H1 (cell line): ENCODE results near the gene AFG1L. TPM values are rescaled to one million over a fixed set of nuclear protein-coding genes. Genes with fewer than 3 reads are reported as not detected.

Source experiments
- CTCF ChIA-PET: fragments of 300-600 bp; sonication (Branson Sonifier 250); formaldehyde crosslinking; loops from one replicate; lab custom pipeline; 2021; ENCODE audit not compliant: partially characterized antibody; lab: Charles Lee
- POLR2A ChIA-PET: fragments of 300-600 bp; sonication (Branson Sonifier 250); formaldehyde crosslinking; loops from one replicate; lab custom pipeline; 2021; ENCODE audit warnings: inconsistent platforms; ENCODE audit not compliant: partially characterized antibody; lab: Charles Lee
- DNase-seq, 2 experiments: peaks; one replicate each; pipeline versions ENCODE4 v3.0.0 to v3.0.0-alpha.2; 2010 to 2022; ENCODE audit warnings: low spot score in 2 of 2, low read depth in 1 of 2, mixed read lengths in 1 of 2
- FAIRE-seq: peaks from 2 replicates; lab custom pipeline; 2011; peaks lifted over from hg19 to GRCh38; lab: Jason Lieb, UNC
- H2AFZ ChIP-seq: 2 replicates; pipeline ENCODE4 v1.8.1; 2012; ENCODE audit warnings: low read length, inconsistent platforms
- H2AK5ac ChIP-seq: 2 replicates; pipeline ENCODE4 v1.6.1; 2013; ENCODE audit warnings: low read depth, low read length
- H2BK120ac ChIP-seq: replicated peaks from 2 replicates; pipeline ENCODE3; 2013; ENCODE audit warnings: low read depth, low read length, inconsistent platforms
- H2BK12ac ChIP-seq: 2 replicates; pipeline ENCODE4 v1.6.1; 2013; ENCODE audit warnings: low read depth, low read length
- H2BK15ac ChIP-seq: 2 replicates; pipeline ENCODE4 v1.6.1; 2013; ENCODE audit warnings: low read length
- H2BK20ac ChIP-seq: 2 replicates; pipeline ENCODE4 v1.6.1; 2013; ENCODE audit warnings: low read length
- H2BK5ac ChIP-seq: 2 replicates; pipeline ENCODE4 v1.6.1; 2013; ENCODE audit warnings: low read depth, low read length
- H3K14ac ChIP-seq: 2 replicates; pipeline ENCODE4 v1.6.1; 2013; ENCODE audit warnings: inconsistent platforms; ENCODE audit not compliant: insufficient read length
- H3K18ac ChIP-seq: 2 replicates; pipeline ENCODE4 v1.6.1; 2013; ENCODE audit warnings: low read length; ENCODE audit errors: extremely low read depth
- H3K23ac ChIP-seq: 2 replicates; pipeline ENCODE4 v1.6.1; 2013; ENCODE audit warnings: inconsistent platforms; ENCODE audit not compliant: insufficient read length
- H3K23me2 ChIP-seq: 2 replicates; pipeline ENCODE4 v1.6.1; 2013; ENCODE audit warnings: low read depth, low read length
- H3K27ac ChIP-seq: 2 replicates; pipeline ENCODE4 v1.6.1; 2011; ENCODE audit warnings: low read depth, low read length, inconsistent platforms
- H3K27me3 ChIP-seq, 4 experiments: replicated peaks in 1 of 4; 1 replicate in 1 of 4; 2 replicates in 3 of 4; pipeline versions ENCODE4 v1.6.1 to v1.8.1; 2011 to 2013; ENCODE audit warnings: low read length in 3 of 4, mild to moderate bottlenecking in 3 of 4, inconsistent platforms in 2 of 4, mixed read lengths in 2 of 4, moderate library complexity in 1 of 4; ENCODE audit not compliant: control insufficient read depth in 3 of 4, insufficient read depth in 3 of 4; ENCODE audit errors: extremely low read depth in 1 of 4
- H3K36me3 ChIP-seq, 4 experiments: 2 replicates each; pipeline versions ENCODE4 v1.6.1 to v1.8.1; 2011 to 2013; ENCODE audit warnings: mild to moderate bottlenecking in 4 of 4, low read length in 3 of 4, moderate library complexity in 2 of 4, control low read depth in 1 of 4, inconsistent platforms in 1 of 4; ENCODE audit not compliant: insufficient read depth in 4 of 4, control insufficient read depth in 2 of 4
- H3K4ac ChIP-seq: replicated peaks from 2 replicates; pipeline ENCODE3; 2013; ENCODE audit warnings: low read length, low read depth, mixed read lengths, inconsistent platforms; ENCODE audit not compliant: insufficient read length
- H3K4me1 ChIP-seq, 4 experiments: replicated peaks in 1 of 4; 1 replicate in 1 of 4; 2 replicates in 3 of 4; pipeline versions ENCODE4 v1.6.1 to v1.8.1; 2011 to 2013; ENCODE audit warnings: low read length in 3 of 4, inconsistent platforms in 2 of 4, mixed read lengths in 1 of 4; ENCODE audit not compliant: insufficient read depth in 4 of 4, control insufficient read depth in 3 of 4
- H3K4me2 ChIP-seq, 2 experiments: 2 replicates each; pipeline versions ENCODE4 v1.6.1 to v1.8.1; 2011 to 2013; ENCODE audit warnings: low read depth in 2 of 2, low read length in 2 of 2, control low read depth in 1 of 2, inconsistent platforms in 1 of 2, mild to moderate bottlenecking in 1 of 2; ENCODE audit not compliant: insufficient read depth in 1 of 2
- H3K4me3 ChIP-seq, 4 experiments: fragments of 200-600, 300-600 bp in 1 of 4; sonication (generic), shearing (Covaris generic), sonication (Bioruptor Twin) in 1 of 4; 2 replicates each; pipeline versions ENCODE4 v1.5.1 to v1.8.1; 2011 to 2016; ENCODE audit warnings: low read length in 4 of 4, low read depth in 3 of 4, control low read depth in 2 of 4, inconsistent platforms in 2 of 4, mild to moderate bottlenecking in 2 of 4, mixed read lengths in 1 of 4, moderate library complexity in 1 of 4; ENCODE audit not compliant: insufficient read depth in 2 of 4; ENCODE audit errors: extremely low read depth in 1 of 4
- H3K56ac ChIP-seq: replicated peaks from 2 replicates; pipeline ENCODE3; 2013; ENCODE audit warnings: low read depth, mild to moderate bottlenecking, mixed read lengths, low read length, inconsistent platforms; ENCODE audit not compliant: insufficient read length
- H3K79me1 ChIP-seq: 2 replicates; pipeline ENCODE4 v1.6.1; 2013; ENCODE audit warnings: low read depth, low read length, control low read depth
- H3K79me2 ChIP-seq, 2 experiments: 2 replicates each; pipeline versions ENCODE4 v1.6.1 to v1.8.1; 2012 to 2013; ENCODE audit warnings: low read length in 2 of 2, mild to moderate bottlenecking in 2 of 2, inconsistent platforms in 1 of 2; ENCODE audit not compliant: insufficient read depth in 2 of 2, control insufficient read depth in 1 of 2
- H3K9ac ChIP-seq, 4 experiments: replicated peaks in 1 of 4; 1 replicate in 1 of 4; 2 replicates in 3 of 4; pipeline versions ENCODE4 v1.6.1 to v1.8.1; 2011 to 2013; ENCODE audit warnings: low read depth in 3 of 4, low read length in 3 of 4, control low read depth in 2 of 4, mild to moderate bottlenecking in 2 of 4, moderate library complexity in 2 of 4, inconsistent platforms in 1 of 4; ENCODE audit errors: extremely low read depth in 1 of 4
- H3K9me3 ChIP-seq, 2 experiments: 2 replicates each; pipeline versions ENCODE4 v1.6.1 to v1.8.1; 2012 to 2013; ENCODE audit warnings: mild to moderate bottlenecking in 2 of 2, moderate library complexity in 2 of 2, control low read depth in 1 of 2, inconsistent platforms in 1 of 2, low read depth in 1 of 2, low read length in 1 of 2, mixed read lengths in 1 of 2; ENCODE audit not compliant: insufficient read depth in 2 of 2
- H4K20me1 ChIP-seq, 2 experiments: replicated peaks in 1 of 2; 2 replicates each; pipeline versions ENCODE3 to v1.8.1; 2011 to 2013; ENCODE audit warnings: inconsistent platforms in 2 of 2, low read length in 2 of 2, mild to moderate bottlenecking in 1 of 2; ENCODE audit not compliant: insufficient read depth in 2 of 2, control insufficient read depth in 1 of 2
- H4K5ac ChIP-seq: 2 replicates; pipeline ENCODE4 v1.6.1; 2013; ENCODE audit warnings: low read length, low read depth, mixed read lengths, inconsistent platforms; ENCODE audit not compliant: insufficient read length
- H4K8ac ChIP-seq: 2 replicates; pipeline ENCODE4 v1.8.0; 2013; ENCODE audit warnings: mild to moderate bottlenecking, moderate library complexity, low read length, inconsistent platforms; ENCODE audit not compliant: insufficient read depth; ENCODE audit errors: extremely low read depth
- H4K91ac ChIP-seq: replicated peaks from 2 replicates; pipeline ENCODE3; 2013; ENCODE audit warnings: low read length, mixed read lengths, inconsistent platforms; ENCODE audit not compliant: insufficient read length
- whole genome bisulfite sequencing, 2 experiments: shearing (Covaris generic) in 1 of 2; methylation state at CpG; one replicate each; pipeline versions ENCODE4 v1.1.6 to v1.1.7; 2013 to 2015; ENCODE audit warnings: low lambda C conversion rate in 2 of 2, mixed read lengths in 2 of 2, inconsistent platforms in 1 of 2, low coverage in 1 of 2, missing lambda C conversion rate in 1 of 2; ENCODE audit not compliant: insufficient replicate concordance in 2 of 2, insufficient coverage in 1 of 2, insufficient read length in 1 of 2; ENCODE audit errors: extremely low coverage in 1 of 2, missing lambda C conversion rate in 1 of 2; 5-methylcytosine and 5-hydroxymethylcytosine counted together
- polyA plus RNA-seq, 7 experiments: library from polyadenylated mRNA; depleted of rRNA in 3 of 7; stranded (reverse) in 5 of 7; unstranded in 2 of 7; fragments of >200 nt in 5 of 7; fragments of 200-250 nt in 2 of 7; gene quantifications; 1 replicate in 5 of 7; 2 replicates in 1 of 7; 4 replicates in 1 of 7; pipeline versions ENCODE4 v1.2.1 to v1.2.3, GENCODE V29; 2011 to 2013; ENCODE audit warnings: missing spikeins in 2 of 7, mixed read lengths in 2 of 7
- total RNA-seq: library from RNA; stranded (reverse); fragmentation: NEBNext Ultra II Directional; extraction: Animal tissue kit (Norgen Biotek cat#: 25700); gene quantifications from 2 replicates; pipeline ENCODE4 v1.2.1, GENCODE V29; 2021

Gene AFG1L
- total and polyA plus RNA-seq, 2 of the 8 experiments (the other 6 are each of a cell fraction or from before 2014, with no cell fraction given), result 0.98 to 5.7 TPM

GRCh38 chr6:108507316-108507715 lies 212.5 kb downstream of the AFG1L start:
- Histone ChIP-seq H3K23ac (no peak overlapping the region), H3K14ac (no peak overlapping the region)

More at GRCh38 chr6:108507316-108507715, 212.5 kb downstream of the AFG1L start:
- H3K4me1 ChIP-seq, result no peaks in the 10 kb centered on the region; a peak in 1 of 7 replicates
- H2BK120ac ChIP-seq, result no peak overlapping the region
- no peak overlapping the region for H2BK12ac ChIP-seq
- no peak for DNase-seq
- H3K4ac ChIP-seq, result no peak overlapping the region
- 92% methylated on average over 2 of the region's 2 CpGs; no CpG with 5 or more reads in 1 of the 2 experiments for WGBS, 2 experiments
- no peak overlapping the region for H2BK20ac ChIP-seq
- H3K79me1 ChIP-seq, result no peaks in the 10 kb centered on the region
- no peaks in the 10 kb centered on the region for H3K79me2 ChIP-seq
- no peak overlapping the region for H2BK15ac ChIP-seq
- no peak overlapping the region for H2BK5ac ChIP-seq
- H3K18ac ChIP-seq, result no peak overlapping the region
- ChIA-PET CTCF (interaction anchor here (1.2 to 5.1 kb wide), 2 partner anchors 8 to 14 kb away, joined by 3 to 30 read pairs; no protein-coding TSS in a partner anchor), POLR2A (no interaction called here)
- H2AK5ac ChIP-seq, result no peak overlapping the region
- no peak overlapping the region for H3K4me3 ChIP-seq
- peaks cover 3 to 6% of the 10 kb centered on the region in 2 experiments; a peak in 3 of 4 replicates for H3K9me3 ChIP-seq
- H3K36me3 ChIP-seq, result peaks cover 0 to under 1% (median 0%) of the 10 kb centered on the region in 4 experiments; a peak in 1 of 8 replicates
- no peak overlapping the region for H2AFZ ChIP-seq
- no peak overlapping the region for H3K56ac ChIP-seq
- H3K9ac ChIP-seq, result no peak overlapping the region
- no peak overlapping the region for H3K4me2 ChIP-seq
- no peak overlapping the region for H4K8ac ChIP-seq
- FAIRE-seq, result no peak
- H4K5ac ChIP-seq, result no peak overlapping the region
- no peak overlapping the region for H4K91ac ChIP-seq
- no peak overlapping the region for H3K27ac ChIP-seq
- no peaks in the 10 kb centered on the region for H4K20me1 ChIP-seq
- H3K27me3 ChIP-seq, result no peaks in the 10 kb centered on the region
- no peaks in the 10 kb centered on the region for H3K23me2 ChIP-seq
